Mammary microvascular endothelial cell (primary cell): ENCODE data around the gene MTX1. TPM values are rescaled to one million over a fixed set of nuclear protein-coding genes. Genes with fewer than 3 reads are reported as not detected.

Experiments used
- total RNA-seq: library from RNA; depleted of rRNA; stranded (reverse); fragments of >200 nt; gene quantifications from 2 replicates; pipeline ENCODE4 v1.2.3, GENCODE V29; 2015

MTX1 gene
- total RNA-seq, result 74.1 and 76.9 TPM in 2 replicates

GRCh38 chr1:155208541-155209311 lies at the start of gene MTX1:
Gene MTX1, plus strand, starts transcription at chr1:155208695. Its CDS starts 110 bp downstream, at chr1:155208805.

GRCh38 chr1:155172732-155173477 lies 35.6 kb upstream of the MTX1 start, which contains the start of gene KRTCAP2:
Gene KRTCAP2, minus strand, starts transcription at chr1:155173304. Its CDS starts 80 bp downstream, at chr1:155173224.

GRCh38 chr1:155173478-155174323 lies 34.8 kb upstream of the MTX1 start, which contains the start of gene TRIM46:
Gene TRIM46, plus strand, starts transcription at chr1:155173849. Its CDS starts 118 bp downstream, at chr1:155173967.

GRCh38 chr1:155207806-155208540 lies 522 bp upstream of the MTX1 start, which contains the start of gene THBS3:
Gene THBS3, minus strand, starts transcription at chr1:155207897. Its CDS starts 21 bp downstream, at chr1:155207876.

GRCh38 chr1:155255243-155256007 lies 46.9 kb downstream of the MTX1 start, which contains the start of gene ENTREP3:
Gene ENTREP3, minus strand, starts transcription at chr1:155255483. Its CDS starts 606 bp downstream, at chr1:155254877.

GRCh38 chr1:155261852-155262673 lies 53.6 kb downstream of the MTX1 start, which contains the start of gene SCAMP3:
Gene SCAMP3, minus strand, starts transcription at chr1:155262360. Its CDS starts 209 bp downstream, at chr1:155262151.

Other genes starting within 250 kb of the MTX1 start
- 13.3 and 13.9 TPM in 2 replicates for gene PYGO2, start 246.9 kb upstream of the MTX1 start, total RNA-seq
- 224 and 240 TPM in 2 replicates for gene SHC1, start 237.9 kb upstream of the MTX1 start, total RNA-seq
- 186 and 213 TPM in 2 replicates for gene CKS1B, start 234.0 kb upstream of the MTX1 start, total RNA-seq
- 27.8 and 32.6 TPM in 2 replicates for gene FLAD1, start 225.4 kb upstream of the MTX1 start, total RNA-seq
- gene LENEP, start 215.1 kb upstream of the MTX1 start, total RNA-seq, result not detected in 2 replicates
- 14.7 and 15.7 TPM in 2 replicates for gene ZBTB7B, start 205.9 kb upstream of the MTX1 start, total RNA-seq
- not detected in 2 replicates for gene DCST2, start 174.9 kb upstream of the MTX1 start, total RNA-seq
- gene DCST1, start 174.9 kb upstream of the MTX1 start, total RNA-seq, result not detected in 2 replicates
- gene ADAM15, start 157.4 kb upstream of the MTX1 start, total RNA-seq, result 763 and 804 TPM in 2 replicates
- gene EFNA4, start 145.0 kb upstream of the MTX1 start, total RNA-seq, result 7.9 and 9.4 TPM in 2 replicates
- gene EFNA3, start 129.9 kb upstream of the MTX1 start, total RNA-seq, result 0.64 and 0.80 TPM in 2 replicates
- 30.8 and 33.2 TPM in 2 replicates for gene EFNA1, start 80.8 kb upstream of the MTX1 start, total RNA-seq
- gene SLC50A1, start 72.8 kb upstream of the MTX1 start, total RNA-seq, result 35.6 and 39.2 TPM in 2 replicates
- 98.3 and 118 TPM in 2 replicates for gene DPM3, start 68.2 kb upstream of the MTX1 start, total RNA-seq
- 160 and 168 TPM in 2 replicates for gene KRTCAP2, start 35.4 kb upstream of the MTX1 start, total RNA-seq
- gene TRIM46, start 34.8 kb upstream of the MTX1 start, total RNA-seq, result 1.4 and 2.7 TPM in 2 replicates
- gene THBS3, start 798 bp upstream of the MTX1 start, total RNA-seq, result 2.7 and 4.0 TPM in 2 replicates
- gene ENTREP3, start 46.8 kb downstream of the MTX1 start, total RNA-seq, result 15.2 and 15.3 TPM in 2 replicates
- 111 and 127 TPM in 2 replicates for gene SCAMP3, start 53.7 kb downstream of the MTX1 start, total RNA-seq
- gene CLK2, start 64.8 kb downstream of the MTX1 start, total RNA-seq, result 13.1 and 15.4 TPM in 2 replicates
- 0.20 TPM in 2 replicates for gene HCN3, start 68.8 kb downstream of the MTX1 start, total RNA-seq
- not detected in 2 replicates for gene PKLR, start 92.7 kb downstream of the MTX1 start, total RNA-seq
- 469 and 476 TPM in 2 replicates for gene FDPS, start 100.2 kb downstream of the MTX1 start, total RNA-seq
- 33.0 and 39.0 TPM in 2 replicates for gene RUSC1, start 112.2 kb downstream of the MTX1 start, total RNA-seq